Measurements from ENCODE around the gene AGRP.
"Not testable (repeated sequence)": the region's sequence is repeated elsewhere in the genome, so short reads cannot be mapped to it uniquely, and the experiment has no call there.

AGRP gene

DNA sequence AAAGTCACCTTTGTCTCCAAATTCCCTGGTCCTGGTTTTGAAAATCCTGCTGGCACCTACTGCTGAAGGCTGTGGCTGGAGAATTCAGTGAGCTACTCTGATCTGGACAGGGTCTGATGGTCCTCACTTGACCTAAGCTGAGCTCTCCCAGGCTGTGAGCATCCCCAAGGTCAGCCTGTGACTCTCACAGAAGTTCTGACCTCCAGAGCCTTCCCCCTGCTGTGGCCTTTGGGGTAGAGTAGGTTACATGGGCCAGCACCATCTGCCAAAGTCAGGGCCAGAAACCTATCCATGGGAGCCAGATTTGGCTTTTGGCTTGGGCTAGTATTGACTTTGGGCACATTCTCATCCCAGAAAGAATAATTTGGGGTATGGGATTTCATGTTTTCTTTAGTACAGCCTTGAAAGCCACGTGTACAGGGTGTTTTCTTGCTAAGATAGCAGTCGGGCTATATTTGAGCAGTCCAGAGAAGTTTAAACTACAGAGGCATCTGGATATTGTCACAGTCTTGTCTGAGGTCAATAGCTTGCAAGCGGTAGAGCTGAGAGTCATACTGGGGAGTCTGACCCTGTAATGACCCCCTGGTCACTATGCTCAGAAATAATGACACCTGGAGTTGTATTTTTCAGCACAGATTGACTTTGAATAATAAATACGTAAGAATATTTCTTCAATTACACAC lies 6.2 kb upstream of the AGRP start:
- Mint-ChIP-seq H3K27ac (no peak overlapping the region), H3K36me3 (ENCODE audit: low read depth) (peaks cover 7% of the 10 kb centered on the region), H3K4me1 (peaks cover 17% of the 10 kb centered on the region), H3K27me3 (ENCODE audit: low read depth, poor library complexity) (peaks cover 8% of the 10 kb centered on the region), H3K9me3 (peaks cover 6% of the 10 kb centered on the region), H3K4me3 (no peak overlapping the region)
- no peak for TF ChIP-seq CTCF (IDR thresholded peaks at IDR 0.05)
- DNase-seq: no peak

GRCh38 chr16:67487561-67487960 lies 4.2 kb upstream of the AGRP start:
- H3K27me3 Mint-ChIP-seq (ENCODE audit: low read depth, poor library complexity); H3K4me3 Mint-ChIP-seq: not testable (repeated sequence)
- peaks cover 27% of the 10 kb centered on the region for H3K4me1 Mint-ChIP-seq

GRCh38 chr16:67486805-67487204 lies 3.5 kb upstream of the AGRP start:
- Mint-ChIP-seq H3K4me1 (peaks cover 34% of the 10 kb centered on the region), H3K4me3 (no peak overlapping the region), H3K27ac (no peak overlapping the region), H3K9me3 (peaks cover 6% of the 10 kb centered on the region), H3K36me3 (ENCODE audit: low read depth) (peaks cover 12% of the 10 kb centered on the region), H3K27me3 (ENCODE audit: low read depth, poor library complexity) (peaks cover 6% of the 10 kb centered on the region)
- no peak for DNase-seq
- TF ChIP-seq CTCF (IDR thresholded peaks at IDR 0.05): no peak

More at GRCh38 chr16:67487561-67487960, 4.2 kb upstream of the AGRP start:
- peaks cover 12% of the 10 kb centered on the region for H3K36me3 Mint-ChIP-seq (ENCODE audit: low read depth)
- not testable (repeated sequence) for H3K27ac Mint-ChIP-seq, H3K9me3 Mint-ChIP-seq, DNase-seq

DNA sequence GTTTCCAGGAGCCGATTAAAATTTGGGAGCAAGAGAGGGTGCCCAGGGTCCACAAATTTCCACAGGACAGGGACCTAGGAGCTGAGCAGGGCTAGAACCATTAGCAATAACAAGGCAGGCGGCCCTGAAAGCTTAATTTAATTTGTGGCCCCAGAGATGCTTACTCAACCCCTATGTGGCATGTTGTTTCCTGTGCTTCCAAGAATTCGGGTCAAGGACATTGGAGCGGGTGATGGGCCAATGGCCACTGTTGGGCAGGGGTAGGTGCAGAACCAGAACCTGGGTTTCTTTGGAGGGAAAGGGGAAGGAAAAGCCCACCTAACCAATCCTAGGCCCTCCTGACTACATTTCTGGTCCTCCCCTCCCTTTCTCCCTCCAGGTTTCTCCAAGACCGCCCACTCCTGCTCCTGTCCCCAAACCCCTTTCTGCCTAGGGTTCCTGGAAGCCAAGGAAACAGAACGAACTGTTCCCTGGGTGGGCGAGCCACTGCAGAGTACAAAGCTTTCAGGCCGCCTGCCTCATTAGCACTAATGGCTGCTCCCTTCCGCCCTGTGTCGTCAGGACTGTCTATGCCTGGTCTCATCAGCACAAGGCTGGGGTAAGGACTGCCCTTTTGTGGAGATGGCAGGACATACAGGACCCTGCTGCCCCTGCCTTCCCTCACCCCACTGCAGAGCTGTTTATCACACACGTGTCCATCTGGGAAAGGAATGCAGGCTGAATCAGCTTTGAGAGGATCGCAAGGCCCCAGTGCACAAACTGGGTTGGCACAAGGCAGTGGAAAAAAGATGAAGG lies 581 bp upstream of the AGRP start:
- no peak for DNase-seq
- no peak overlapping the region for H3K4me3 Mint-ChIP-seq
- no peaks in the 10 kb centered on the region for H3K9me3 Mint-ChIP-seq
- H3K27me3 Mint-ChIP-seq (ENCODE audit: low read depth, poor library complexity): no peaks in the 10 kb centered on the region
- TF ChIP-seq CTCF (IDR thresholded peaks at IDR 0.05): no peak
- H3K27ac Mint-ChIP-seq: no peak overlapping the region
- H3K4me1 Mint-ChIP-seq: peaks cover 41% of the 10 kb centered on the region
- H3K36me3 Mint-ChIP-seq (ENCODE audit: low read depth): peaks cover 6% of the 10 kb centered on the region

GRCh38 chr16:67482233-67482924 lies 968 bp downstream of the AGRP start:
- Mint-ChIP-seq H3K27me3 (ENCODE audit: low read depth, poor library complexity) (no peaks in the 10 kb centered on the region), H3K4me1 (peaks cover 33% of the 10 kb centered on the region), H3K9me3 (no peaks in the 10 kb centered on the region), H3K27ac (no peak overlapping the region), H3K4me3 (peak overlapping the region; percentile 100), H3K36me3 (ENCODE audit: low read depth) (peaks cover 6% of the 10 kb centered on the region)
- no peak for TF ChIP-seq CTCF (IDR thresholded peaks at IDR 0.05)
- no peak for DNase-seq

DNA sequence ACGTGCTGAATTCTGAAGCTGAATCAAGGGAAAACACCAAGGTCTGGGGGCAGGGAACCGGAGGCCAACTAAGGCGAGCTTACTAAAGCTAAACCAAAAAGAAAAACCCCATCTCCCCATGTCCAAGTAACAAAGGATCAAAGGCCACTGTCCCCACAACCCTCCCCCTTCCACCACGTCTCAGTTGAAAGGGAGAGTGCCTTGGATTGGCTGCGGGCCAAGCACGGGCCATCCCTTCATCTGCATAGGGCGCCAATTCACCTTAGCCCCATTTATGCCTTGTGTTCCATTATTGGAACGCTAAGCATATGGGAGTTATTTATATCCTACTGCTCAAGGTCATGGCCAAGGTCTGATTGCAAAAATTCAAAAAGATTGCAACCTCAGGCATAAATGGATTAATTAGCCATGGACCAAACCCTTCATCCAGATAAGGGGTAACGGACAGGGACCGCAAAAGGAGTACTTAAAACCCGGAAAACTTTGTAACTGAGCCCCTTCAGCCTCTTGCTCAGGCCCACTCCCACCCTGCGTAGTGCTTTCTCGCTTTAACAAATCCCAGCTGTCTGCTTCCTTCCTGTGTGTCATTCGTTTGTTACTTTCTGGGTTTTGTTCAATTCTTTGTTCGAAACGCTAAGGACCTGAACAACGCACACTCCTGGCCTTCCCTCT lies 1.6 kb downstream of the AGRP start:
- Mint-ChIP-seq H3K27me3 (ENCODE audit: low read depth, poor library complexity) (no peaks in the 10 kb centered on the region), H3K36me3 (ENCODE audit: low read depth) (peaks cover 6% of the 10 kb centered on the region), H3K4me1 (peaks cover 33% of the 10 kb centered on the region), H3K27ac (peak overlapping the region; percentile 97), H3K9me3 (no peaks in the 10 kb centered on the region), H3K4me3 (peak overlapping the region; percentile 100)
- no peak for DNase-seq
- TF ChIP-seq CTCF (IDR thresholded peaks at IDR 0.05): no peak

Data from nephron progenitor cell (in vitro differentiated cells).